Stimulated activated CD8-positive, alpha-beta memory T cell treated with anti-CD3 and anti-CD28 coated beads, Interleukin-12 subunit alpha, Interleukin-12 subunit beta, amount 100 ng/mL, for 24 hours (primary cell): ENCODE measurements around the gene C19orf38.
"Not testable (repeated sequence)": the region's sequence is repeated elsewhere in the genome, so short reads cannot be mapped to it uniquely, and the experiment has no call there.

Experiments used
- DNase-seq: peaks from one replicate; pipeline ENCODE4 v3.0.0-alpha.2; 2020; ENCODE audit errors: extremely low read depth

The C19orf38 gene

GRCh38 chr19:10823690-10824089 is 24.5 kb upstream of the C19orf38 start:
- DNase-seq: no peak

- DNase-seq: no peak
Observed at GRCh38 chr19:10826231-10826630, 22.0 kb upstream of the C19orf38 start.

- no peak for DNase-seq
Observed at GRCh38 chr19:10826846-10827245, 21.4 kb upstream of the C19orf38 start.

GRCh38 chr19:10828981-10829821 is 19.0 kb upstream of the C19orf38 start:
- DNase-seq: no peak

- no peak for DNase-seq
Observed at GRCh38 chr19:10829967-10830366, 18.2 kb upstream of the C19orf38 start.

GRCh38 chr19:10830370-10830769 is 17.8 kb upstream of the C19orf38 start:
- no peak for DNase-seq

- DNase-seq: no peak
Observed at GRCh38 chr19:10830931-10831779, 17.1 kb upstream of the C19orf38 start.

- DNase-seq: no peak
Observed at GRCh38 chr19:10831987-10832938, 16.0 kb upstream of the C19orf38 start.

GRCh38 chr19:10832939-10833296 is 15.3 kb upstream of the C19orf38 start:
- no peak for DNase-seq

- DNase-seq: no peak
Observed at GRCh38 chr19:10835089-10835753, 13.0 kb upstream of the C19orf38 start.

GRCh38 chr19:10835754-10836478 is 12.3 kb upstream of the C19orf38 start, which contains the start of gene TMED1:
TSS of gene TMED1 (minus strand) at chr19:10836212. CDS start at chr19:10836191, 21 bp downstream.
- DNase-seq: peak; percentile 89

GRCh38 chr19:10836479-10837330 is 11.5 kb upstream of the C19orf38 start:
- DNase-seq: peak; percentile 64

GRCh38 chr19:10837649-10838048 is 10.6 kb upstream of the C19orf38 start:
- DNase-seq: not testable (repeated sequence)

GRCh38 chr19:10838377-10838776 is 9.8 kb upstream of the C19orf38 start:
- DNase-seq: no peak

GRCh38 chr19:10839114-10840050 is 8.8 kb upstream of the C19orf38 start:
- no peak for DNase-seq

GRCh38 chr19:10842788-10843187 is 5.4 kb upstream of the C19orf38 start:
- no peak for DNase-seq

- DNase-seq: no peak
Observed at GRCh38 chr19:10846500-10847202, 1.6 kb upstream of the C19orf38 start.

GRCh38 chr19:10850631-10851030 is 2.4 kb downstream of the C19orf38 start:
- DNase-seq: no peak
